ENCODE measurements around the gene CETN1. TPM values are rescaled to one million over a fixed set of nuclear protein-coding genes. Genes with fewer than 3 reads are reported as not detected.

CETN1 gene
- total RNA-seq, 1 experiment from 2014 or later = not detected

DNA sequence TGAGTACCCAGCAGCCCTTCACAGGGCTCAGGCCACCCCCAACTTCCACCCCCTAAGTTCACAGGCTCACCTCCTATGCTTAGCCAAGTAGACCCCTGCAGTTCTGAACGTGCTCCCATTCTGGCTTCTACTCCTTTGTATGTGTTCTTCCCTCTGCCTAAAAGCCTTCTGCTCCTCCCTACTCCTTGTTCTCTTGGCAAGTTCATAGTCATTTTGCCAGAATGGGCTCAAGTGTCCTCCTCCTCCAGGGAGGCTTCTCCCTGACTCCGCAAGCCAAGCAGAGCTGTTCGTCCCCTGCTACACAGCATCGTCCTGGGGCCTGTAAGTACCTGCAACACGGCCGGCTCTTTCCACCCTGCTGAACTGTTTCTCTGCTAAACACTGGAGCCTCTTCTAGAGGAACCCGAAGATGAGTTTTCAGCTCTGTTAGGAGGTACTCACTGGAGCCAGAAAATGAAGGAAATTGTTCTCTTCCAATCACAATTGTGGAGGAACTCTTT is 14.6 kb upstream of the CETN1 start:
- Mint-ChIP-seq H3K36me3 (peaks cover 2% of the 10 kb centered on the region; the same call in 1 of the 2 replicates), H3K27ac (no peak overlapping the region), H3K4me3 (no peak overlapping the region), H3K27me3 (ENCODE audit: low read depth) (peaks cover 7% of the 10 kb centered on the region; the same call in 1 of the 2 replicates), H3K9me3 (peaks cover 12% of the 10 kb centered on the region), H3K4me1 (no peaks in the 10 kb centered on the region)
- POLR2A ChIA-PET = no interaction called here
- no peak for ATAC-seq
- no peak for DNase-seq (ENCODE audit: low spot score)
- TF ChIP-seq, protein P1, sequence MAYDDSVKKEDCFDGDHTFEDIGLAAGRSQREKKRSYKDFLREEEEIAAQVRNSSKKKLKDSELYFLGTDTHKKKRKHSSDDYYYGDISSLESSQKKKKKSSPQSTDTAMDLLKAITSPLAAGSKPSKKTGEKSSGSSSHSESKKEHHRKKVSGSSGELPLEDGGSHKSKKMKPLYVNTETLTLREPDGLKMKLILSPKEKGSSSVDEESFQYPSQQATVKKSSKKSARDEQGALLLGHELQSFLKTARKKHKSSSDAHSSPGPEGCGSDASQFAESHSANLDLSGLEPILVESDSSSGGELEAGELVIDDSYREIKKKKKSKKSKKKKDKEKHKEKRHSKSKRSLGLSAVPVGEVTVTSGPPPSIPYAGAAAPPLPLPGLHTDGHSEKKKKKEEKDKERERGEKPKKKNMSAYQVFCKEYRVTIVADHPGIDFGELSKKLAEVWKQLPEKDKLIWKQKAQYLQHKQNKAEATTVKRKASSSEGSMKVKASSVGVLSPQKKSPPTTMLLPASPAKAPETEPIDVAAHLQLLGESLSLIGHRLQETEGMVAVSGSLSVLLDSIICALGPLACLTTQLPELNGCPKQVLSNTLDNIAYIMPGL (CRISPR knock-in tag; IDR thresholded peaks at IDR 0.05) = no peak
- no peak for TF ChIP-seq EMX1 (CRISPR knock-in tag; IDR thresholded peaks at IDR 0.05)
- no peak for TF ChIP-seq FOXK1 (CRISPR knock-in tag; IDR thresholded peaks at IDR 0.05)
- TF ChIP-seq NR3C1 (CRISPR knock-in tag; conservative IDR thresholded peaks at IDR 0.05; ENCODE audit: low read depth) = no peak
- TF ChIP-seq ZNF281 (CRISPR knock-in tag; IDR thresholded peaks at IDR 0.05) = no peak
- no peak for TF ChIP-seq HMGA2 (CRISPR knock-in tag; IDR thresholded peaks at IDR 0.05)
- no peak for TF ChIP-seq TCF7 (CRISPR knock-in tag; IDR thresholded peaks at IDR 0.05; ENCODE audit: low read depth)
- TF ChIP-seq, protein P2, sequence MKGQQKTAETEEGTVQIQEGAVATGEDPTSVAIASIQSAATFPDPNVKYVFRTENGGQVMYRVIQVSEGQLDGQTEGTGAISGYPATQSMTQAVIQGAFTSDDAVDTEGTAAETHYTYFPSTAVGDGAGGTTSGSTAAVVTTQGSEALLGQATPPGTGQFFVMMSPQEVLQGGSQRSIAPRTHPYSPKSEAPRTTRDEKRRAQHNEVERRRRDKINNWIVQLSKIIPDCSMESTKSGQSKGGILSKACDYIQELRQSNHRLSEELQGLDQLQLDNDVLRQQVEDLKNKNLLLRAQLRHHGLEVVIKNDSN (CRISPR knock-in tag; IDR thresholded peaks at IDR 0.05) = no peak
- no peak for TF ChIP-seq TP53 (CRISPR knock-in tag; IDR thresholded peaks at IDR 0.05)
- TF ChIP-seq FOXJ3 (CRISPR knock-in tag; IDR thresholded peaks at IDR 0.05; ENCODE audit: borderline replicate concordance) = no peak
- TF ChIP-seq ZNF263 (CRISPR knock-in tag; IDR thresholded peaks at IDR 0.05; ENCODE audit: low read depth) = no peak
- CTCF ChIA-PET = no interaction called here

GRCh38 chr18:567122-567521 is 13.1 kb upstream of the CETN1 start:
- DNase-seq (ENCODE audit: low spot score) (no peak), ATAC-seq (no peak)
- Mint-ChIP-seq H3K4me3 (no peak overlapping the region), H3K27ac (no peak overlapping the region), H3K27me3 (ENCODE audit: low read depth) (peaks cover 7% of the 10 kb centered on the region; the same call in 1 of the 2 replicates), H3K4me1 (peaks cover 3% of the 10 kb centered on the region), H3K9me3 (peaks cover 2% of the 10 kb centered on the region; the same call in 1 of the 2 replicates), H3K36me3 (no peaks in the 10 kb centered on the region)
- ChIA-PET CTCF (no interaction called here), POLR2A (no interaction called here)
- TF ChIP-seq ZNF219 (CRISPR knock-in tag; IDR thresholded peaks at IDR 0.05; ENCODE audit: borderline replicate concordance) (no peak), GRHL2 (CRISPR knock-in tag; IDR thresholded peaks at IDR 0.05; ENCODE audit: insufficient replicate concordance, severe bottlenecking) (no peak), IRF2 (CRISPR knock-in tag; IDR thresholded peaks at IDR 0.05; ENCODE audit: borderline replicate concordance, low read depth) (no peak), FOXP4 (CRISPR knock-in tag; IDR thresholded peaks at IDR 0.05) (no peak), TCF7 (CRISPR knock-in tag; IDR thresholded peaks at IDR 0.05; ENCODE audit: low read depth) (no peak), KAT7 (CRISPR knock-in tag; IDR thresholded peaks at IDR 0.05; ENCODE audit: borderline replicate concordance) (no peak), ZNF281 (CRISPR knock-in tag; IDR thresholded peaks at IDR 0.05) (no peak), TP53 (CRISPR knock-in tag; IDR thresholded peaks at IDR 0.05) (no peak), ATF6 (CRISPR knock-in tag; IDR thresholded peaks at IDR 0.05) (no peak), GABPB1 (CRISPR knock-in tag; IDR thresholded peaks at IDR 0.05) (no peak), CREB1 (CRISPR knock-in tag; IDR thresholded peaks at IDR 0.05) (no peak)
- TF ChIP-seq, protein P2 (CRISPR knock-in tag; IDR thresholded peaks at IDR 0.05) = no peak

Data from WTC11 (cell line).